ENCODE data around the gene GASK1A.

DNA sequence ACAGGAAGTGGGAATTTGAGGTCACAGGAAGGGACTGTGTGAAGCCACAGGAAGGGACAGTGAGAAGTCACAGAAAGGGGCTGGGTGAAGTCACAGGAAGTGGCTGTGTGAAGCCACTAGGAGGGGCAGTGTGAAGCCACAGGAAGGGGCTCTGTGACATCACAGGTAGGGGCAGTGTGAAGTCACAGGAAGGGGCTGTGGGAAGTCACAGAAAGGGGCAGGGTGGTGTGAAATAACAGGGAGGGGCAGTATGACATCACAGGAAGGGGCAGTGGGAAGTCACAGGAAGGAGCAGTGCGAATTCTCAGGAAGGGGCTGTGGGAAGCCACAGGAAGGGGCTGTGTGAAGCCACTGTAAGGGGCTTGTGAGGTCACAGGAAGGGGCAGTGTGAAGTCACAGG is 35.8 kb downstream of the GASK1A start:
- TF ChIP-seq, protein P1, sequence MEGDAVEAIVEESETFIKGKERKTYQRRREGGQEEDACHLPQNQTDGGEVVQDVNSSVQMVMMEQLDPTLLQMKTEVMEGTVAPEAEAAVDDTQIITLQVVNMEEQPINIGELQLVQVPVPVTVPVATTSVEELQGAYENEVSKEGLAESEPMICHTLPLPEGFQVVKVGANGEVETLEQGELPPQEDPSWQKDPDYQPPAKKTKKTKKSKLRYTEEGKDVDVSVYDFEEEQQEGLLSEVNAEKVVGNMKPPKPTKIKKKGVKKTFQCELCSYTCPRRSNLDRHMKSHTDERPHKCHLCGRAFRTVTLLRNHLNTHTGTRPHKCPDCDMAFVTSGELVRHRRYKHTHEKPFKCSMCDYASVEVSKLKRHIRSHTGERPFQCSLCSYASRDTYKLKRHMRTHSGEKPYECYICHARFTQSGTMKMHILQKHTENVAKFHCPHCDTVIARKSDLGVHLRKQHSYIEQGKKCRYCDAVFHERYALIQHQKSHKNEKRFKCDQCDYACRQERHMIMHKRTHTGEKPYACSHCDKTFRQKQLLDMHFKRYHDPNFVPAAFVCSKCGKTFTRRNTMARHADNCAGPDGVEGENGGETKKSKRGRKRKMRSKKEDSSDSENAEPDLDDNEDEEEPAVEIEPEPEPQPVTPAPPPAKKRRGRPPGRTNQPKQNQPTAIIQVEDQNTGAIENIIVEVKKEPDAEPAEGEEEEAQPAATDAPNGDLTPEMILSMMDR (IDR thresholded peaks at IDR 0.05) = no peak
- TF ChIP-seq POLR2AphosphoS5 (IDR thresholded peaks at IDR 0.05) (no peak), EP300 (IDR thresholded peaks at IDR 0.05) (no peak)
